H1 (cell line): Measurements from ENCODE around the gene C1orf210. TPM values are rescaled to one million over a fixed set of nuclear protein-coding genes. Genes with fewer than 3 reads are reported as not detected.

ENCODE experiments used
- CTCF ChIA-PET: fragments of 300-600 bp; sonication (Branson Sonifier 250); formaldehyde crosslinking; loops from one replicate; lab custom pipeline; 2021; ENCODE audit not compliant: partially characterized antibody; lab: Charles Lee
- POLR2A ChIA-PET: fragments of 300-600 bp; sonication (Branson Sonifier 250); formaldehyde crosslinking; loops from one replicate; lab custom pipeline; 2021; ENCODE audit warnings: inconsistent platforms; ENCODE audit not compliant: partially characterized antibody; lab: Charles Lee
- DNase-seq, 2 experiments: peaks; one replicate each; pipeline versions ENCODE4 v3.0.0 to v3.0.0-alpha.2; 2010 to 2022; ENCODE audit warnings: low spot score in 2 of 2, low read depth in 1 of 2, mixed read lengths in 1 of 2
- FAIRE-seq: peaks from 2 replicates; lab custom pipeline; 2011; peaks lifted over from hg19 to GRCh38; lab: Jason Lieb, UNC
- H2AFZ ChIP-seq: 2 replicates; pipeline ENCODE4 v1.8.1; 2012; ENCODE audit warnings: low read length, inconsistent platforms
- H2AK5ac ChIP-seq: 2 replicates; pipeline ENCODE4 v1.6.1; 2013; ENCODE audit warnings: low read depth, low read length
- H2BK120ac ChIP-seq: replicated peaks from 2 replicates; pipeline ENCODE3; 2013; ENCODE audit warnings: low read depth, low read length, inconsistent platforms
- H2BK12ac ChIP-seq: 2 replicates; pipeline ENCODE4 v1.6.1; 2013; ENCODE audit warnings: low read depth, low read length
- H2BK15ac ChIP-seq: 2 replicates; pipeline ENCODE4 v1.6.1; 2013; ENCODE audit warnings: low read length
- H2BK20ac ChIP-seq: 2 replicates; pipeline ENCODE4 v1.6.1; 2013; ENCODE audit warnings: low read length
- H2BK5ac ChIP-seq: 2 replicates; pipeline ENCODE4 v1.6.1; 2013; ENCODE audit warnings: low read depth, low read length
- H3K14ac ChIP-seq: 2 replicates; pipeline ENCODE4 v1.6.1; 2013; ENCODE audit warnings: inconsistent platforms; ENCODE audit not compliant: insufficient read length
- H3K18ac ChIP-seq: 2 replicates; pipeline ENCODE4 v1.6.1; 2013; ENCODE audit warnings: low read length; ENCODE audit errors: extremely low read depth
- H3K23ac ChIP-seq: 2 replicates; pipeline ENCODE4 v1.6.1; 2013; ENCODE audit warnings: inconsistent platforms; ENCODE audit not compliant: insufficient read length
- H3K23me2 ChIP-seq: 2 replicates; pipeline ENCODE4 v1.6.1; 2013; ENCODE audit warnings: low read depth, low read length
- H3K27ac ChIP-seq: 2 replicates; pipeline ENCODE4 v1.6.1; 2011; ENCODE audit warnings: low read depth, low read length, inconsistent platforms
- H3K27me3 ChIP-seq, 4 experiments: replicated peaks in 1 of 4; 1 replicate in 1 of 4; 2 replicates in 3 of 4; pipeline versions ENCODE4 v1.6.1 to v1.8.1; 2011 to 2013; ENCODE audit warnings: low read length in 3 of 4, mild to moderate bottlenecking in 3 of 4, inconsistent platforms in 2 of 4, mixed read lengths in 2 of 4, moderate library complexity in 1 of 4; ENCODE audit not compliant: control insufficient read depth in 3 of 4, insufficient read depth in 3 of 4; ENCODE audit errors: extremely low read depth in 1 of 4
- H3K36me3 ChIP-seq, 4 experiments: 2 replicates each; pipeline versions ENCODE4 v1.6.1 to v1.8.1; 2011 to 2013; ENCODE audit warnings: mild to moderate bottlenecking in 4 of 4, low read length in 3 of 4, moderate library complexity in 2 of 4, control low read depth in 1 of 4, inconsistent platforms in 1 of 4; ENCODE audit not compliant: insufficient read depth in 4 of 4, control insufficient read depth in 2 of 4
- H3K4ac ChIP-seq: replicated peaks from 2 replicates; pipeline ENCODE3; 2013; ENCODE audit warnings: low read length, low read depth, mixed read lengths, inconsistent platforms; ENCODE audit not compliant: insufficient read length
- H3K4me1 ChIP-seq, 4 experiments: replicated peaks in 1 of 4; 1 replicate in 1 of 4; 2 replicates in 3 of 4; pipeline versions ENCODE4 v1.6.1 to v1.8.1; 2011 to 2013; ENCODE audit warnings: low read length in 3 of 4, inconsistent platforms in 2 of 4, mixed read lengths in 1 of 4; ENCODE audit not compliant: insufficient read depth in 4 of 4, control insufficient read depth in 3 of 4
- H3K4me2 ChIP-seq, 2 experiments: 2 replicates each; pipeline versions ENCODE4 v1.6.1 to v1.8.1; 2011 to 2013; ENCODE audit warnings: low read depth in 2 of 2, low read length in 2 of 2, control low read depth in 1 of 2, inconsistent platforms in 1 of 2, mild to moderate bottlenecking in 1 of 2; ENCODE audit not compliant: insufficient read depth in 1 of 2
- H3K4me3 ChIP-seq, 4 experiments: fragments of 200-600, 300-600 bp in 1 of 4; sonication (generic), shearing (Covaris generic), sonication (Bioruptor Twin) in 1 of 4; 2 replicates each; pipeline versions ENCODE4 v1.5.1 to v1.8.1; 2011 to 2016; ENCODE audit warnings: low read length in 4 of 4, low read depth in 3 of 4, control low read depth in 2 of 4, inconsistent platforms in 2 of 4, mild to moderate bottlenecking in 2 of 4, mixed read lengths in 1 of 4, moderate library complexity in 1 of 4; ENCODE audit not compliant: insufficient read depth in 2 of 4; ENCODE audit errors: extremely low read depth in 1 of 4
- H3K56ac ChIP-seq: replicated peaks from 2 replicates; pipeline ENCODE3; 2013; ENCODE audit warnings: low read depth, mild to moderate bottlenecking, mixed read lengths, low read length, inconsistent platforms; ENCODE audit not compliant: insufficient read length
- H3K79me1 ChIP-seq: 2 replicates; pipeline ENCODE4 v1.6.1; 2013; ENCODE audit warnings: low read depth, low read length, control low read depth
- H3K79me2 ChIP-seq, 2 experiments: 2 replicates each; pipeline versions ENCODE4 v1.6.1 to v1.8.1; 2012 to 2013; ENCODE audit warnings: low read length in 2 of 2, mild to moderate bottlenecking in 2 of 2, inconsistent platforms in 1 of 2; ENCODE audit not compliant: insufficient read depth in 2 of 2, control insufficient read depth in 1 of 2
- H3K9ac ChIP-seq, 4 experiments: replicated peaks in 1 of 4; 1 replicate in 1 of 4; 2 replicates in 3 of 4; pipeline versions ENCODE4 v1.6.1 to v1.8.1; 2011 to 2013; ENCODE audit warnings: low read depth in 3 of 4, low read length in 3 of 4, control low read depth in 2 of 4, mild to moderate bottlenecking in 2 of 4, moderate library complexity in 2 of 4, inconsistent platforms in 1 of 4; ENCODE audit errors: extremely low read depth in 1 of 4
- H3K9me3 ChIP-seq, 2 experiments: 2 replicates each; pipeline versions ENCODE4 v1.6.1 to v1.8.1; 2012 to 2013; ENCODE audit warnings: mild to moderate bottlenecking in 2 of 2, moderate library complexity in 2 of 2, control low read depth in 1 of 2, inconsistent platforms in 1 of 2, low read depth in 1 of 2, low read length in 1 of 2, mixed read lengths in 1 of 2; ENCODE audit not compliant: insufficient read depth in 2 of 2
- H4K20me1 ChIP-seq, 2 experiments: replicated peaks in 1 of 2; 2 replicates each; pipeline versions ENCODE3 to v1.8.1; 2011 to 2013; ENCODE audit warnings: inconsistent platforms in 2 of 2, low read length in 2 of 2, mild to moderate bottlenecking in 1 of 2; ENCODE audit not compliant: insufficient read depth in 2 of 2, control insufficient read depth in 1 of 2
- H4K5ac ChIP-seq: 2 replicates; pipeline ENCODE4 v1.6.1; 2013; ENCODE audit warnings: low read length, low read depth, mixed read lengths, inconsistent platforms; ENCODE audit not compliant: insufficient read length
- H4K8ac ChIP-seq: 2 replicates; pipeline ENCODE4 v1.8.0; 2013; ENCODE audit warnings: mild to moderate bottlenecking, moderate library complexity, low read length, inconsistent platforms; ENCODE audit not compliant: insufficient read depth; ENCODE audit errors: extremely low read depth
- H4K91ac ChIP-seq: replicated peaks from 2 replicates; pipeline ENCODE3; 2013; ENCODE audit warnings: low read length, mixed read lengths, inconsistent platforms; ENCODE audit not compliant: insufficient read length
- BRCA1 ChIP-seq: IDR thresholded peaks from 2 replicates; pipeline ENCODE4 v1.6.1; 2012; ENCODE audit warnings: low read depth, low read length, improper control_type of control experiment
- CBX8 ChIP-seq: fragments of 300-800, 300-1000 bp; sonication (generic); IDR thresholded peaks from 2 replicates; pipeline ENCODE4 v1.7.1; 2016; ENCODE audit warnings: low read depth, low read length, borderline replicate concordance
- EP300 ChIP-seq, 2 experiments: IDR thresholded peaks; 1 replicate in 1 of 2; 2 replicates in 1 of 2; pipeline ENCODE4 v1.6.1; 2011 to 2012; ENCODE audit warnings: low read depth in 2 of 2, low read length in 2 of 2, mild to moderate bottlenecking in 2 of 2, borderline replicate concordance in 1 of 2, inconsistent platforms in 1 of 2, moderate library complexity in 1 of 2
- HDAC2 ChIP-seq, 2 experiments: fragments of 300-600 bp in 1 of 2; sonication (generic) in 1 of 2; IDR thresholded peaks; 2 replicates each; pipeline ENCODE4 v1.6.1; 2011 to 2012; ENCODE audit warnings: low read depth in 2 of 2, low read length in 2 of 2, mild to moderate bottlenecking in 2 of 2, moderate library complexity in 2 of 2, borderline replicate concordance in 1 of 2, inconsistent platforms in 1 of 2
- JUN ChIP-seq: IDR thresholded peaks from 2 replicates; pipeline ENCODE4 v1.6.1; 2011; ENCODE audit warnings: low read depth, mild to moderate bottlenecking, improper control_type of control experiment, low read length
- NRF1 ChIP-seq: IDR thresholded peaks from 2 replicates; pipeline ENCODE4 v1.6.1; 2011; ENCODE audit warnings: mild to moderate bottlenecking, low read depth, low read length, improper control_type of control experiment
- POLR2AphosphoS5 ChIP-seq: IDR thresholded peaks from 2 replicates; pipeline ENCODE4 v1.6.1; 2011; ENCODE audit warnings: low read depth, low read length
- POU5F1 ChIP-seq: IDR thresholded peaks from 2 replicates; pipeline ENCODE4 v1.6.1; 2011; ENCODE audit warnings: low read depth, mild to moderate bottlenecking, low read length, moderate library complexity
- RBBP5 ChIP-seq: IDR thresholded peaks from 2 replicates; pipeline ENCODE4 v1.7.1; 2012; ENCODE audit warnings: low read depth, mild to moderate bottlenecking, inconsistent platforms, low read length, moderate library complexity, borderline replicate concordance
- SAP30 ChIP-seq: fragments of 300-600 bp; sonication (generic); IDR thresholded peaks from 2 replicates; pipeline ENCODE4 v1.7.1; 2012; ENCODE audit warnings: low read length, moderate library complexity, mild to moderate bottlenecking, inconsistent platforms; ENCODE audit not compliant: insufficient read depth, insufficient replicate concordance
- TAF7 ChIP-seq: optimal IDR thresholded peaks from 2 replicates; pipeline ENCODE3; 2011; ENCODE audit warnings: low read depth, mild to moderate bottlenecking, inconsistent platforms, low read length, moderate library complexity, borderline replicate concordance
- ZNF274 ChIP-seq: IDR thresholded peaks from 2 replicates; pipeline ENCODE4 v1.7.0; 2012; ENCODE audit warnings: low read length, borderline replicate concordance; ENCODE audit errors: extremely low read depth
- WGBS, 2 experiments: shearing (Covaris generic) in 1 of 2; methylation state at CpG; one replicate each; pipeline versions ENCODE4 v1.1.6 to v1.1.7; 2013 to 2015; ENCODE audit warnings: low lambda C conversion rate in 2 of 2, mixed read lengths in 2 of 2, inconsistent platforms in 1 of 2, low coverage in 1 of 2, missing lambda C conversion rate in 1 of 2; ENCODE audit not compliant: insufficient replicate concordance in 2 of 2, insufficient coverage in 1 of 2, insufficient read length in 1 of 2; ENCODE audit errors: extremely low coverage in 1 of 2, missing lambda C conversion rate in 1 of 2; 5-methylcytosine and 5-hydroxymethylcytosine counted together
- polyA plus RNA-seq, 7 experiments: library from polyadenylated mRNA; depleted of rRNA in 3 of 7; stranded (reverse) in 5 of 7; unstranded in 2 of 7; fragments of >200 nt in 5 of 7; fragments of 200-250 nt in 2 of 7; gene quantifications; 1 replicate in 5 of 7; 2 replicates in 1 of 7; 4 replicates in 1 of 7; pipeline versions ENCODE4 v1.2.1 to v1.2.3, GENCODE V29; 2011 to 2013; ENCODE audit warnings: missing spikeins in 2 of 7, mixed read lengths in 2 of 7
- total RNA-seq: library from RNA; stranded (reverse); fragmentation: NEBNext Ultra II Directional; extraction: Animal tissue kit (Norgen Biotek cat#: 25700); gene quantifications from 2 replicates; pipeline ENCODE4 v1.2.1, GENCODE V29; 2021

The C1orf210 gene
- total and polyA plus RNA-seq, 2 of the 8 experiments (the other 6 are each of a cell fraction or from before 2014, with no cell fraction given) = 12.0 to 27.9 TPM

GRCh38 chr1:43235451-43236121, 49.8 kb downstream of the C1orf210 start:
- Histone ChIP-seq H3K36me3 (no peaks in the 10 kb centered on the region), H2BK20ac (no peak overlapping the region), H2BK15ac (no peak overlapping the region), H3K9ac (no peak overlapping the region), H4K8ac (no peak overlapping the region), H3K9me3 (peaks cover 0 to under 1% of the 10 kb centered on the region in 2 experiments; a peak in 1 of 4 replicates), H2BK12ac (no peak overlapping the region), H3K4ac (no peak overlapping the region), H2BK120ac (no peak overlapping the region), H3K18ac (no peak overlapping the region), H3K79me1 (no peaks in the 10 kb centered on the region; the same call in 1 of the 2 replicates), H4K20me1 (no peaks in the 10 kb centered on the region), H3K27me3 (no peaks in the 10 kb centered on the region), H3K23ac (no peak overlapping the region), H4K5ac (no peak overlapping the region), H2BK5ac (no peak overlapping the region), H3K56ac (no peak overlapping the region), H2AK5ac (no peak overlapping the region), H3K14ac (no peak overlapping the region), H3K4me2 (no peak overlapping the region), H4K91ac (no peak overlapping the region), H3K23me2 (no peaks in the 10 kb centered on the region), H3K27ac (no peak overlapping the region), H3K79me2 (no peaks in the 10 kb centered on the region), H3K4me3 (no peak overlapping the region), H2AFZ (no peak overlapping the region), H3K4me1 (no peaks in the 10 kb centered on the region)
- 82% methylated on average over 9 of the region's 9 CpGs; no CpG with 5 or more reads in 1 of the 2 experiments for WGBS, 2 experiments
- POLR2A ChIA-PET = interaction anchor here (4.4 kb wide), 1 partner anchor 123 kb away, joined by 15 read pairs; the partner anchor contains the start of gene CDC20
- CTCF ChIA-PET = interaction anchor here (0.6 to 2.1 kb wide), 11 partner anchors 32 to 209 kb away, joined by 3 to 7 read pairs (median 4); partner anchors contain the start of gene CDC20
- DNase-seq = no peak
- FAIRE-seq = no peak
- TF ChIP-seq RBBP5 (no peak), BRCA1 (no peak), NRF1 (no peak), EP300 (IDR thresholded peaks at IDR 0.05; ENCODE audit: borderline replicate concordance in 1 of 2, low read depth in 2 of 2, low read length in 2 of 2) (no peak), POU5F1 (no peak), CBX8 (no peak), SAP30 (no peak), ZNF274 (no peak), POLR2AphosphoS5 (no peak), JUN (no peak), HDAC2 (IDR thresholded peaks at IDR 0.05; ENCODE audit: borderline replicate concordance in 1 of 2, low read depth in 2 of 2, low read length in 2 of 2) (no peak), TAF7 (no peak)
